Measurements from ENCODE around the gene SLC37A3.

Gene SLC37A3

DNA sequence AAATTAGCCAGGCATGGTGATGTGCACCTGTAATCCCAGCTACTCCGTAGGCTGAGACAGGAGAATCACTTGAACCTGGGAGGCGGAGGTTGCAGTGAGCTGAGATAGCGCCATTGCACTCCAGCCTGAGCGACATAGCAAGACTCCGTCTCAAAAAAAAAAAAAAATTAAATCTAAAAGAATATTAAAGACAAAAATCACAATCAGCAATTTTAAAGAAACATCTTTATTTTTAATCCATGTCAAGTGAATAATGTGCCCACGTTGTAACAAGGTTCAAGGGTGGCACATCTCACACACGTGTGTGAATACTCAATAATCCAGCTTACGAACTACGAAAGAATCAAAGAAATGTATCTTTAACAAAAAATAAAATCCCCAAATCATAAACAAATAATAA, 23.0 kb downstream of the SLC37A3 start:
- H3K4me3 ChIP-seq (ENCODE audit: low read depth, low read length), result no peak overlapping the region
- TF ChIP-seq, protein P1, sequence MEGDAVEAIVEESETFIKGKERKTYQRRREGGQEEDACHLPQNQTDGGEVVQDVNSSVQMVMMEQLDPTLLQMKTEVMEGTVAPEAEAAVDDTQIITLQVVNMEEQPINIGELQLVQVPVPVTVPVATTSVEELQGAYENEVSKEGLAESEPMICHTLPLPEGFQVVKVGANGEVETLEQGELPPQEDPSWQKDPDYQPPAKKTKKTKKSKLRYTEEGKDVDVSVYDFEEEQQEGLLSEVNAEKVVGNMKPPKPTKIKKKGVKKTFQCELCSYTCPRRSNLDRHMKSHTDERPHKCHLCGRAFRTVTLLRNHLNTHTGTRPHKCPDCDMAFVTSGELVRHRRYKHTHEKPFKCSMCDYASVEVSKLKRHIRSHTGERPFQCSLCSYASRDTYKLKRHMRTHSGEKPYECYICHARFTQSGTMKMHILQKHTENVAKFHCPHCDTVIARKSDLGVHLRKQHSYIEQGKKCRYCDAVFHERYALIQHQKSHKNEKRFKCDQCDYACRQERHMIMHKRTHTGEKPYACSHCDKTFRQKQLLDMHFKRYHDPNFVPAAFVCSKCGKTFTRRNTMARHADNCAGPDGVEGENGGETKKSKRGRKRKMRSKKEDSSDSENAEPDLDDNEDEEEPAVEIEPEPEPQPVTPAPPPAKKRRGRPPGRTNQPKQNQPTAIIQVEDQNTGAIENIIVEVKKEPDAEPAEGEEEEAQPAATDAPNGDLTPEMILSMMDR (IDR thresholded peaks at IDR 0.05; ENCODE audit: low read depth, low read length, missing control alignments), result no peak
- DNase-seq (ENCODE audit: low read depth), result no peak
- in situ Hi-C loops (cut with HindIII; ENCODE audit: low sequenced_read_pairs), result no loop called here

DNA sequence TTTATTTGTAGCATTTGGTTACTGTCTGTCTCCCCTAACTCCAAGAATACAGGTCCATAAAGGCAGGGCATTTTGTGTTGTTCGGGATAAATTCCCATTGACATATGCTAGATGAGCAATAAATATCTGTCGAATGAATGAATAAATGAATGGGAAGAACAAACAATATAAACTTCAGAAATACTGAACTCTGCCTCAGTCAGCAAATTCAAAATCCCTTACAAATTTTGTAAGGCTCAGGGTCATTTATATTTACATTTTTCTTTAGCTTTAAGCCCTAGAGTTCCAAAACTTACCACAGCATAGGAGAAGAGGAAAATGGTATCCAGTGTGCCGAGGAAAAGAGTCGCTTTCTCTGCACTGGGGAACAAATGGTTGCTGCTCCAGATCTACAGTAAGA, 29.0 kb downstream of the SLC37A3 start:
- no peak for DNase-seq (ENCODE audit: low read depth)
- in situ Hi-C loops (cut with HindIII; ENCODE audit: low sequenced_read_pairs), result no loop called here
- H3K4me3 ChIP-seq (ENCODE audit: low read depth, low read length), result no peak overlapping the region
- TF ChIP-seq, protein P1 (IDR thresholded peaks at IDR 0.05; ENCODE audit: low read depth, low read length, missing control alignments), result no peak

DNA sequence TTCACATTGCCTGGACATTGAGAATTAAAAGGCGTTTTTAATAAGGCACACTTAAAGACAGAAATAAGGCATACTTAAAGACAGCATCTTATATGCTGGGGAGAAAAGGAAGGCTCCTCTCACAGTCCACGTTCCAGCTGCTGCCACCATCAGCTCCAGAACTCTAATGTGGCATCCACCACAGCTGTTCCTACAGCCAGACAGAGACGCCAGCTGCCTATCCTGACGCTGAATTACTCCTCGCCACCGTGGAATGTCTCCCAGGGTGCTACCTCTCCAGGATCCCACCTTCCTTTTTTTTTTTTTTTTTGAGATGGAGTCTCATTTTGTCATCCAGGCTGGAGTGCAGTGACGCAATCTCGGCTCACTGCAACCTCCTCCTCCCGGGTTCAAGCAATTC, 30.8 kb downstream of the SLC37A3 start:
- no peak for DNase-seq (ENCODE audit: low read depth)
- in situ Hi-C loops (cut with HindIII; ENCODE audit: low sequenced_read_pairs), result no loop called here
- TF ChIP-seq, protein P1 (IDR thresholded peaks at IDR 0.05; ENCODE audit: low read depth, low read length, missing control alignments), result no peak
- no peak overlapping the region for H3K4me3 ChIP-seq (ENCODE audit: low read depth, low read length)

DNA sequence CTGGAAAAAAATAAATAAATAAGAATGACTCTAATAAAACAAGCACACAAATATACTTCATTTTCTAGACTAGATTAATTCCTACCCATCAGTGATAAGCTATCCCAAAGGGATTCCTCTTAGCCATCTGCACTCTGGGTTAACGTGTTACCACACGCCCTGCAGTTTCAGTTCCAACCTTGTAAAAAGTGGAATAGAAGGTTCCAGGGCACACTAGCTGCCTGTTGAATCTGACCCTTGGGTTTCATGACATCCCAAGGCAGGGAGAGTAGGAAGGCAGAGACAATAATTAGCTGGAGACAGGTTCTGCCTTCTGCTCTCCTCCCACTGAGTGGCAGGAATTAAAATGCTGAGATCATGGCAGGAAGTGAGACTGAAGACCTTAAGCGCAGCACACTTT, 33.5 kb downstream of the SLC37A3 start:
- TF ChIP-seq, protein P1 (IDR thresholded peaks at IDR 0.05; ENCODE audit: low read depth, low read length, missing control alignments), result no peak
- no peak overlapping the region for H3K4me3 ChIP-seq (ENCODE audit: low read depth, low read length)
- in situ Hi-C loops (cut with HindIII; ENCODE audit: low sequenced_read_pairs), result no loop called here
- no peak for DNase-seq (ENCODE audit: low read depth)

DNA sequence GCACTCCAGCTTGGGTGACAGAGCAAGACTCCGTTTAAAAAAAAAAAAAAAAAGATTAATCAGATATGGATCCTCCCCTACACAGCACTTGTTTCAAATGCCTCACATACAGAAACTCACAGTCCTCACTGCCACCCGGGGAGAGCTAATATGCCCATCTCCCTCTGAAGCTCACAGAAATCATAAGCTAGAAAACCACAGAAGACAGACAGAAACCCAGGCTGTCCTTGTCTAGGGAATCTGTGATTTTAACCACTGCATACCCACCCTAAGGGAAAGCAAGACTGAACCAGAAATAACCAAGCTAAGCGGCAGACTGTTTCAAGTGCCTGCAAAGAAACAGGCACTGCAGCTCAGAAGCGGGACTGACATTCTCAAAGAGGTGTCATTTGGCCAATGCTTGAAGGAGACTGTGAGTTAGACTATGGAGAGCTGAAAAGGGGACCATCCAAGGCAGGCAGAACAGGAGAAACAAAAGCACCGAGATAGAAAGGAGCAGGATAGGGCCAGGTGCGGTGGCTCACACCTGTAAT, 37.6 kb downstream of the SLC37A3 start:
- no peak for DNase-seq (ENCODE audit: low read depth)
- no peak overlapping the region for H3K4me3 ChIP-seq (ENCODE audit: low read depth, low read length)
- TF ChIP-seq, protein P1 (IDR thresholded peaks at IDR 0.05; ENCODE audit: low read depth, low read length, missing control alignments), result no peak
- in situ Hi-C loops (cut with HindIII; ENCODE audit: low sequenced_read_pairs), result no loop called here

DNA sequence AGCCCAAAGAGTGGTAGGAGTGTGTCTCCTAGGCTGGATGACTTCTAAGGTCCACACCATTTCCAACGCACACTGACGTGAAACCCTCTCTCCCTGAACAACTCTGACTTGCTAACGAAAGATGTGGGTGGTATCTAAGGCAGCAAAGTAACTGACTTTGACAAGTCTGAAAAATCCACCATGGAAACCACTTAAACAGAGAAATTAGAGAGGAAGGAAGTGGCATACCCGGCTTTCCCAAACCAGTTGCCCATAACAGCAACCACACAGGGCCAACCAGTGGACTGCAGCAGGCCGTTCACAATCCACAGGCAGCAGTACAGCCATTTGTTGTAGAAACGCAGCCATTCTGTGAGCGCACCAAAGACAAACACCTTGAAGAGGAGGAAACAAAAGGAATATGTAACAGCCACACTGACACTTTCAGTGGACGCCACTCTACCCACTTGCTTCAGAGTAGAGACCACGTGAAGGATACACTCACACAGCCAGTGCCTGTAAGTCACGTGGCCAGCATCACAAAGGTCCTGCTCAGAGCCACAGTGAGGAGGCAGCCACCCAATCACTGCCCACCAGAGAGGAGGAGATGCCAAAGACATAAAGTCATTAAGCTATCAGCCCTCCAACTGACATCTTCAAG, 39.8 kb downstream of the SLC37A3 start:
- TF ChIP-seq, protein P1 (IDR thresholded peaks at IDR 0.05; ENCODE audit: low read depth, low read length, missing control alignments), result no peak
- no peak for DNase-seq (ENCODE audit: low read depth)
- in situ Hi-C loops (cut with HindIII; ENCODE audit: low sequenced_read_pairs), result no loop called here
- H3K4me3 ChIP-seq (ENCODE audit: low read depth, low read length), result no peak overlapping the region
